GM10847 (cell line): ENCODE results near the gene CD200R1L.

Experiments used
- POLR2A ChIP-seq: IDR thresholded peaks from 2 replicates; pipeline ENCODE4 v1.6.1; 2011; ENCODE audit not compliant: insufficient read length; ENCODE audit errors: extremely low read depth

The CD200R1L gene

GRCh38 chr3:112848196-112848595, 1.5 kb upstream of the CD200R1L start:
- TF ChIP-seq POLR2A = no peak

- no peak for TF ChIP-seq POLR2A
Observed at GRCh38 chr3:112847692-112848091, 1.0 kb upstream of the CD200R1L start.

- no peak for TF ChIP-seq POLR2A
Observed at GRCh38 chr3:112845772-112846171, 892 bp downstream of the CD200R1L start.

GRCh38 chr3:112829046-112829445, 17.6 kb downstream of the CD200R1L start:
- no peak for TF ChIP-seq POLR2A

GRCh38 chr3:112822064-112823055, 24.3 kb downstream of the CD200R1L start:
- no peak for TF ChIP-seq POLR2A

- no peak for TF ChIP-seq POLR2A
Observed at GRCh38 chr3:112818289-112818688, 28.4 kb downstream of the CD200R1L start.

- no peak for TF ChIP-seq POLR2A
Observed at GRCh38 chr3:112817797-112818196, 28.9 kb downstream of the CD200R1L start.

GRCh38 chr3:112817271-112817670, 29.4 kb downstream of the CD200R1L start:
- no peak for TF ChIP-seq POLR2A

GRCh38 chr3:112815981-112816380, 30.7 kb downstream of the CD200R1L start:
- no peak for TF ChIP-seq POLR2A

- TF ChIP-seq POLR2A = no peak
Observed at GRCh38 chr3:112814266-112814665, 32.4 kb downstream of the CD200R1L start.

GRCh38 chr3:112813723-112814171, 32.9 kb downstream of the CD200R1L start:
- no peak for TF ChIP-seq POLR2A

- no peak for TF ChIP-seq POLR2A
Observed at GRCh38 chr3:112813016-112813415, 33.6 kb downstream of the CD200R1L start.

GRCh38 chr3:112811917-112812660, 34.6 kb downstream of the CD200R1L start:
- no peak for TF ChIP-seq POLR2A

- no peak for TF ChIP-seq POLR2A
Observed at GRCh38 chr3:112811131-112811884, 35.4 kb downstream of the CD200R1L start.

- TF ChIP-seq POLR2A = no peak
Observed at GRCh38 chr3:112810561-112810960, 36.1 kb downstream of the CD200R1L start.

GRCh38 chr3:112808136-112808535, 38.5 kb downstream of the CD200R1L start:
- no peak for TF ChIP-seq POLR2A

GRCh38 chr3:112807685-112808084, 39.0 kb downstream of the CD200R1L start:
- TF ChIP-seq POLR2A = no peak
